HS-27A (cell line): ENCODE results near the gene NDFIP1.
A peak's percentile ranks its signal among the peaks of the same experiment; 100 is the strongest.

ENCODE experiments used
- DNase-seq: peaks from one replicate; pipeline ENCODE4 v3.0.0-alpha.2; 2012; ENCODE audit warnings: low read depth, missing footprints

NDFIP1 gene

DNA sequence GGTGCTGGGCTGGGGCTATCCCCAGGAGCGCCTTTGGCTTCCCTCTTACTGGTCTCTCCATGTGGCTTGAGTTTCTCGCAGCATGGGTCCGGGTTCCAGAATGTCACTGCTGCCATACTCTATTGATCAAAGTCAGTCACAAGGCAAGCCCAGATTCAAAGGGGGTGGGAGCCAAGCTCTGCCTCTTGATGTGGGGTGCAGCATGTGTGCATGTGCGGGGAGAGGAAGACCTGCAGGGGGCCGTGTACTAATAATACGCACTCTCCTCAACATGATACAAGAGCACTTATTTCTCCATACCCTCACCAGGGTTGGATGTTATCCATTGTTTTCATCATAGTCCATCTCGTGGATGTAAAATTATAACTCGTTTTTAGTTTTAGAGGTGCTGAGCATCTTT is 81.2 kb downstream of the NDFIP1 start:
- no peak for DNase-seq

DNA sequence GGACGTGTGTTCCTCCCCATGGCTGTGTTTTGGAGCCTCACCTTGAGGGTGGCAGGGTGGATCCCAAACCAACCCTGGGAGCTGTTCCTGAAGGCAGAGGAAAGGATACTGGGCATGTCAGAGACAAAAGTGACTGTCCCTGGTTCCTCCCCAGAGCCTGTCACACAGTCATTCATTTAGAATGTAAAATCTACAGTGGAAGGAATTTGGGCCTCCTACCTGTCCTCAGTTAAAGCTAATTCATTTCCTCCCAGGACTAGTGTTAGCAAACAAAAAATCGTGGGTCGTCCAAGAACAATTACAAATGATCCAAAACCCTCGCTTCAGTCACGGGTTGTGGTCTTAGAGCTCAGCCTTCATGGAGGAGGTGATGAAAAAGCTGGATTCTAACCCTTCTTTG is 83.2 kb downstream of the NDFIP1 start:
- no peak for DNase-seq

DNA sequence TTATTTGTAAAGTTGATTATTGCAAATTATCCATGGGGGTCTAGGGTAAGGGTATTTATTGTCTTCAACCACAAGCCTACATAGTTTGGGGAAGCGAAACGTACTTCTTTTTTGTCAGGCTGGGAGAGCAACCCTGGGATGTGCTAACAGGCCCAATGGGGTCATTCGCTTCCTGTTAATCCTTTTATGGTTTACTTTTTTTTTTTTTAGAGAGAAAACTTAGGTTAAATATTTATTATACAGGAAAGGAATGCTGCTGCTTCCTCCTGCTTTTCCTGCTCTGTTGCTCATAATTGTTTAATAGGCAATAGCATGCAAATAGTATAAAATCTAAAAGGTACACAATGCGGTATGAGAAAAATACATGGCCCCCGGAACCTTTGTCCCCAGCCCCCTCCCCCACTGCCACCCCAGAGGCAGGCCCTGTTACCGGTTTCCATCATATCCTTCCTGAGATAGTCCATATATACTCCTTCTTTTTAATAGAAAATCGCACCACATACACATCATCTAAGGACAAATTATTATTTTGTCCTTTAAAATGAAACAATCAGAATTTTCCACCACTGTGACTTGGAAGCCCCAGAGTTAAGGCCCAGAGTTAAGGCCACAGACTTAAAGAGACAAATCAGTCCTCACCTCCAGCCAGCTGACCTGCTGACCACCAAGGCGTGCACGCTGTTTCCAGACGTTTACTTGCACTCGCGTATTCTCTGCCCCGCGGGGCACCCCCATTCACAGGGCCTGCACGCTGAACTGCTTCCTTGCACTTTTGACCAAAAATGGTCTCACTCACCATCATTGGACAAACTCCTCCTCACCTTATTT is 83.9 kb downstream of the NDFIP1 start:
- no peak for DNase-seq

DNA sequence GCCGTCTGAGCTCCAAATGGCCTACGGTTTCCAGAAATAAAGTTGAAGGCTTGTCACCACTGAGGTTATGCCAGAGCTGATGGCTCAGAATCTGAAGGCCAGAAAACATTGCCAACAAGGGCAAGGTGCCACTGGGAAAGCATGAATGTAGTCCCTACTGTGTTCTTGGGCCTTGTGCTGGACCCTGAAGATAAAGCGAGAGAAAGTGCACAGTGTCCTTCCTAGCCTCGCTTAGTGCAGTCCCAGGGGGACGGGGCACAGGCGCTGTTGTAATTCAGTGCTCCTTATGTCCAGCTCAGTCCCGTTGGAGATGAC is 84.5 kb downstream of the NDFIP1 start:
- DNase-seq, result no peak

DNA sequence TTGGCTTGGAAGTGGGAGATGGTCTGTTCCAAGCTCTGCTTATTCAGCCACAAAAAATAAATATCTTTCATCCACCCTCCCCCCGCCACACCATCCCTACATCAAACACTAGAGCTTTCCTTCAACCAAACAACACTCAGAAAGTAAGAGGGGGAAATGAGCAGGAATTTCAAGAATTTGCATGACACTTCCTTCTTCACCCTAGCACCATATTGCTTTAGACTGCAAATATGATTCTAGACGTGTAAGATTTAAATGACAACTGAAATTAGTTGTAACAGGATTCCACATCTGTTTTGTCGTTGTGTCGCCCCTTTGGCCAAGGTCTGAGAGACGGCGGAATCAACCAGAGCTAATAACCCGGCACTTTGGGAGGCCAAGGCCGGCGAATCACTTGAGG is 88.5 kb downstream of the NDFIP1 start:
- no peak for DNase-seq

DNA sequence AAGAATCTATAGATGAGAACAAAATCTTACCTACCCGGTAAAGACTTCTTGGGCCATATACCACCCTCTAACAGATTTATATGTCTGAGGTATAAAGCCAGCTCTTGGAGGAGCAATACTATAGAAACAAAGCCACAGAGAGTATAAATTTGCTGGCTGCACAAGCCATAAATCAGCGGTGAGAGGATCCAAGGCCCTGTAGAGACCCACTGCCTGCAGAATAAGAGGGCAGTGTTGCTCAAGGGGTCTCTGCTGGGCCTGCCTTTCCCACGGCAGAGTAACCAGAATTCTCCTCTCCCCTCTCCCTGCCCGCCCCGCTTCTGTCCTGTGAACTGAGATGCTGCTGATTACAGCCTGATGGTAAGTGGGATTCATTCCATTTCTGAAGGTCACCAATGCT is 89.2 kb downstream of the NDFIP1 start:
- no peak for DNase-seq

DNA sequence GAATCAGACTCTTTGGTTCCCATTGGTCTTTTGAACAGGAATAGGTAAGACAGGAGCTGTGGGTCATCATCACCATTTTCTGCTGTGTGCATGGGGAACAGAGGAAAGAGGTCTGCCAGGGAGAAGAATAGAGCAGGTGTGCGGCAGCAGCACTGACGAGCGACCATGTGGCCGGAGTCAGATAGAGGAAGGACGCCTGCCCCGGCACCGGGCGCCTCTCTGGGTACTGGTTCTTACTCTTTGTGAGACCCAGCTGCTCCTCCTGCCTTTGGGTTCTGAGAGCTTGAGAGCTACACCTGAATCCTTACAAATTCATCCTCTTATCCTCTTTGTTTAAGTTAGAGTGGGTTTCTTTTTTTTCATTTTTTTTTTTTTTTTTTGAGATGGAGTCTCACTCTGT is 90.8 kb downstream of the NDFIP1 start:
- DNase-seq, result no peak

DNA sequence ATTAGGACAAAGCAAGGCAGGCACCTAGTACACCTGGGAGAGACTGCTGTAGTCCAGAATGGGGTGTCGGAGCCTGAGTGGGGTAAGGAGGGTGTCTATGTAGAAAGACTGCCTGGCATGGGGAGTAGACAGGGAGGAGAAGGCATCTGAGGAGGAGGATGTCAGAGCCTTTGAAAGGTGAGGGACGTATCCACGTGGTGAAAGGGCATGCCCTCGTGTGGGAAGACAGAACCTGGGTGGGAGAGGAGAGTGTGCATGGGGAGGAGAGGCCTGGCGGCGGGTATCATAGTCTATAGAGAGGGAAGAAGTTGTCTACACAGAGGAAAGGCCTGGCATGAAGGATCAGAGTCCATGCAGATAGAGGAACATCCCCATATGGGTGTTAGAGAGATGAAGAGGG is 91.8 kb downstream of the NDFIP1 start:
- DNase-seq, result no peak

DNA sequence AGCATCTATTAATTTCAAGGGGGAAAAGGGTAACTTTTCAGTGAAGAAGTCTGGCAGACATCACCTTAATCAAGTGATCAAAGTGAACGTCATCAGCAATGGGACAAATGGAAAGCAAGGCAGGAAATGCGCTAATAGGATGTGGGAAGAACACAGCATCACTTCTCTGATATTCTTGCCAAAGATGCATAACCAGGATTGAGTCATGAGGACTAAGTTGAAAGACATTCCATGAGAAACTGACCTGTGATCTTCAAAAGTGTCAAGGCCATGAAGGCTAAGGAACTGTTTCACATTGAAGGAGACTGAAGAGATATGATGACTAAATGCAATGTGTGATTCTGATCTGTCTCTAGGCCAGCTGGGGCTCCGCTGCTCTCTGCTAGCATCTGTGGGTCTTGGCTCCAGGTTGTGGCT is 92.9 kb downstream of the NDFIP1 start:
- peak; percentile 56 for DNase-seq

DNA sequence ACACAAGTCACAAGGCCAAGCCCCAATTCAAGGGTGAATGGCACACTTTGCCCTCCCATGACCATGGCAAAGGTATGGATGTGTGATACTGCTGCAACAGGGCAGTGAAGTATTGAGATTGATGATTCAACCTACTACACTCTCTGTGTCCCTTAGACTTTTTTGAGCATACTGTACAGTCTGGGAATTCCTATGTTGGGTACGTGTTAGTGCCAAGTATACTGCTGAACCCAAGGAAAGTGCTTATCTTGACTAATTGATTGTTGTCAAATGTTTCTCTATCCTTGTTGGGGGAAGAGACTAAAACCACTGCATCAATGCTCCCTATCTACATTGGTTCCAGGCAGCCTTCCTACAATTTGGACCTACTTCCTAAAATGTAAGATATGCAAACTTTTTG is 93.7 kb downstream of the NDFIP1 start:
- DNase-seq, result peak; percentile 31
